EL (cell line): ENCODE results near the gene UQCRHL.
"Not testable (repeated sequence)": the region's sequence is repeated elsewhere in the genome, so short reads cannot be mapped to it uniquely, and the experiment has no call there.

Experiments
- DNase-seq: peaks from one replicate; pipeline ENCODE4 v3.0.0-alpha.2; 2016

UQCRHL gene

GRCh38 chr1:15807549-15807948, at the start of gene UQCRHL:
TSS of gene UQCRHL (minus strand) at chr1:15807649. CDS start at chr1:15807649, 0 bp downstream.
- not testable (repeated sequence) for DNase-seq

GRCh38 chr1:15856888-15857287, 49.4 kb upstream of the UQCRHL start:
- no peak for DNase-seq

- DNase-seq: no peak
Observed at GRCh38 chr1:15852828-15853302, 45.4 kb upstream of the UQCRHL start.

- DNase-seq: no peak
Observed at GRCh38 chr1:15852036-15852827, 44.8 kb upstream of the UQCRHL start.

- no peak for DNase-seq
Observed at GRCh38 chr1:15851210-15852035, 44.0 kb upstream of the UQCRHL start.

- no peak for DNase-seq
Observed at GRCh38 chr1:15850471-15851001, 43.1 kb upstream of the UQCRHL start.

GRCh38 chr1:15849775-15850324, 42.4 kb upstream of the UQCRHL start:
- peak; percentile 79 for DNase-seq

- DNase-seq: peak; percentile 91
Observed at GRCh38 chr1:15848929-15849774, 41.7 kb upstream of the UQCRHL start.

- DNase-seq: peak; percentile 42
Observed at GRCh38 chr1:15848143-15848928, 40.9 kb upstream of the UQCRHL start.

GRCh38 chr1:15847893-15848142, 40.4 kb upstream of the UQCRHL start:
- DNase-seq: no peak

- DNase-seq: peak; percentile 98
Observed at GRCh38 chr1:15847100-15847892, 39.8 kb upstream of the UQCRHL start, which contains the start of gene SPEN. TSS of gene SPEN (plus strand) at chr1:15847707. CDS start at chr1:15848068, 361 bp downstream.

GRCh38 chr1:15846056-15846455, 38.6 kb upstream of the UQCRHL start:
- not testable (repeated sequence) for DNase-seq

GRCh38 chr1:15843826-15844572, 36.5 kb upstream of the UQCRHL start:
- DNase-seq: no peak

- DNase-seq: no peak
Observed at GRCh38 chr1:15838721-15839120, 31.3 kb upstream of the UQCRHL start.

- DNase-seq: no peak
Observed at GRCh38 chr1:15837931-15838330, 30.5 kb upstream of the UQCRHL start.

- DNase-seq: no peak
Observed at GRCh38 chr1:15836772-15837669, 29.6 kb upstream of the UQCRHL start.

- not testable (repeated sequence) for DNase-seq
Observed at GRCh38 chr1:15836511-15836771, 29.0 kb upstream of the UQCRHL start.

GRCh38 chr1:15835741-15836510, 28.5 kb upstream of the UQCRHL start:
- DNase-seq: peak; percentile 100
